NCI-H1417 treated with DMSO at 0.1 percent for 48 hours (cell line): Measurements from ENCODE around the gene TRIM14.
"Not testable (repeated sequence)": the region's sequence is repeated elsewhere in the genome, so short reads cannot be mapped to it uniquely, and the experiment has no call there.

ENCODE experiments used
- DNase-seq: peaks from one replicate; lab custom pipeline; 2025; lab: John Stamatoyannopoulos, UW

The TRIM14 gene

DNA sequence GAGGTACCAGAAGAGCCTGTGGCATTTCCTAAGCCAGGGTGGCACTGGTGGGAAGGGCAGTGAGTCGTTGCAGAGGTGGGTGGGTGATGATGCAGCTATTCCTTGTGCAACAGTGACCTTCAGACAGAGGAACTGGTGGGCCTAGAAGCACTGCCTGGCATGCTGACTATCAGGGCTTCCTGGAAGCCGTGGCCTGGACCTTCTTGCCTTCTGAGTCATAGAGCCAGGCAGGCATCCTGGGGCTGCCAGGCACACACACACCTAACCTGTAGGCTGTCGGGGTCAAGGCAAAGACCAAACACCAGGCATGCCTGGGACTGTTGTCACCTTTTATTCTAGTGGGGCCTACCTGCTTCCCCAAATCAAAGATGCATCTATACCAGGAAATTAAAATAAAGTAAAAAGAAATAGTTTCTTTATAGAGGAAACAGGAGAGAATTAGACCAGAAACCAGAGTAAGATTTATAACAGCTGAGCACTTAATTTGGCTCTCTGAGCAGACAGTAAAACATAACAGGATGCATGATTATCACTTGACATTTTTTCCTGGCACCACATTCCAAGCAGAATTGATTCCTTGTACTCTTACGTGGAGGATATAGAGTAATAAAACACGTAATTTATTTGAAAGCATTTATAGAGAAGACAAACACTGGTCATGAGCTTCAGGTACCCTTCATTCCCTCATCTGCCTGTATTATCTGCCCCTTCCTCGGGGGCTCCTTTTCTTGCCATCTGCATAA lies 37.4 kb downstream of the TRIM14 start:
- DNase-seq = no peak

DNA sequence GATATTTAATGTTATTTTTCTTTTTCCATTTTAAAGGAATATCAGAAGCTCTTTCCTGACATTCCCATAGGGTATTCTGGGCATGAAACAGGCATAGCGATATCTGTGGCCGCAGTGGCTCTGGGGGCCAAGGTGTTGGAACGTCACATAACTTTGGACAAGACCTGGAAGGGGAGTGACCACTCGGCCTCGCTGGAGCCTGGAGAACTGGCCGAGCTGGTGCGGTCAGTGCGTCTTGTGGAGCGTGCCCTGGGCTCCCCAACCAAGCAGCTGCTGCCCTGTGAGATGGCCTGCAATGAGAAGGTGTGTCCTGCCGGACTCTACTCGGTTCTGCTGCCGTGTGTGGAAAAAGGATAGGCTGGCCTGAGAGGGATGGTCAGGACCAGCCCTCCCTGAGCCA lies 38.2 kb downstream of the TRIM14 start:
- no peak for DNase-seq

DNA sequence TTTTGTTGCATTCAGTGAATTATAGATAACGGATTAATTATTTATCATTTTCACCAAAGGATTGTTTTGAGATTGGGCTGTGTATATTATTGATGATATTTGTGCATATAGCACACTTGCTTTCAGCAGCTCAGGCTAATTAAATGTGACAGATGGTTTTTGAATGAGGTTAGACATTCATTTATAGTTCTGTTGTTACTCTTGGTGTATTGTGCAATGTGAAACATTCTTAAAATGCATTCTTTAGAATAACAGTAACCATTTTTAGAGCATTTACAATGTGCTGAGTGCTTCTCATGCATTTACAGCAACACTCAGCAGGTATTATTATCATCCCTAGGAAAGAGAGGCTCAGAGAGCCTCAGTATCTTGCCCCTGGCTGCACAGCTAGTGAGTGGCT lies 38.7 kb downstream of the TRIM14 start:
- no peak for DNase-seq

DNA sequence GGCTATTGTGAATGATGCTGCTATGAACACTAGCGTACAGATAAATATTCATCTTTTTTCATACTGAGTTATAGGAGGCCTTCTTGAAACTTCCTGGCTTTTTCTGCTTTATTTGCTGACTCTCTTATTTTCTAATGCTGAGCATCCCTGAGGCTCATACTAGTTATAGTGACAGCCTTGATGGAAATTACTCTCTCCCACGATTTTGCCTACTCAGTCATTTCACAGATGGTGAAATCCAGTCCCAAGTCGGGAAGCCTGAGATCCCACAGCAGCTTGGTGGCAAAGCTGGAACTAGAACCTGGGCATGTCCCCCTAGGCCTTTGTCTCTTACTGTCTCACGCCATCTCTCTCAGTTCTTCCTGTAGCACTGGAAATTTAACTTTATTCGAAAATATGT lies 40.1 kb downstream of the TRIM14 start:
- no peak for DNase-seq

DNA sequence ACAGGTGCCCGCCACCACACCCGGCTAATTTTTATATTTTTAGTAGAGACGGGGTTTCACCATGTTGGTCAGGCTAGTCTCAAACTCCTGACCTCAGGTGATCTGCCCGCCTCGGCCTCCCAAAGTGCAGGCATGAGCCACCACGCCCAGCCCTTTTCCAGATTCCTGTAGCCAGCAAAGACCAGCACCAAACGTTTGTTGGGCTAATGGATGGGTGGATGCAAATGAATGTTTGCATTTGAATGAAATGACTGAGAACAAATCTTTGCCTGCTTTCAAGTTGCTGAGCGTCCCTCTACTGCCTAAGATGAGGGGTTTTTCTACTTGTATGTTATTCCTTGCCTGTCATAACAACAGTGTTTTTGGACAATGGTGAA lies 42.5 kb downstream of the TRIM14 start:
- DNase-seq = not testable (repeated sequence)

DNA sequence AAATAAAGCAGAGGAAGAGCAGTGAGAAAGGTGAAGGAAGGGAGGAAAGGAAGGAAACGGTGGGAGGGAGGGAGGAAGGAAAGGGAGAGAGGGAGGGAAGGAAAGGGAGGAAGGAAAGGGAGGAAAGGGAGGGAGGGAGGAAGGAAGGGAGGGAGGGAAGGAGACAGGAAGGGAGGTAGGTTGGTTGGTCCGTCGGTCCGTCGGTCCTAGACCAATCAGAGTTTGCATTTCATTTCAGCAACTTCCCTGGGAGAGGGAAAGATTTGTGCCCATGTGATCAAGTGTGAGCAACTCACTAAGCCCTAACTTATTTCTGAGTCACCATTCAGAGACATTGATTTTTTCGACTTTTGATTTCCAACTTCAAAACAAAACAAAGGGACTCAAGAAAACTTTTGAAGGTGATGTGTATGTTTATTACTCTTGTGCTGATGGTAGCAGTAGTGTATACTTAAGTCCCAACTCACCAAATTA lies 43.7 kb downstream of the TRIM14 start:
- no peak for DNase-seq

DNA sequence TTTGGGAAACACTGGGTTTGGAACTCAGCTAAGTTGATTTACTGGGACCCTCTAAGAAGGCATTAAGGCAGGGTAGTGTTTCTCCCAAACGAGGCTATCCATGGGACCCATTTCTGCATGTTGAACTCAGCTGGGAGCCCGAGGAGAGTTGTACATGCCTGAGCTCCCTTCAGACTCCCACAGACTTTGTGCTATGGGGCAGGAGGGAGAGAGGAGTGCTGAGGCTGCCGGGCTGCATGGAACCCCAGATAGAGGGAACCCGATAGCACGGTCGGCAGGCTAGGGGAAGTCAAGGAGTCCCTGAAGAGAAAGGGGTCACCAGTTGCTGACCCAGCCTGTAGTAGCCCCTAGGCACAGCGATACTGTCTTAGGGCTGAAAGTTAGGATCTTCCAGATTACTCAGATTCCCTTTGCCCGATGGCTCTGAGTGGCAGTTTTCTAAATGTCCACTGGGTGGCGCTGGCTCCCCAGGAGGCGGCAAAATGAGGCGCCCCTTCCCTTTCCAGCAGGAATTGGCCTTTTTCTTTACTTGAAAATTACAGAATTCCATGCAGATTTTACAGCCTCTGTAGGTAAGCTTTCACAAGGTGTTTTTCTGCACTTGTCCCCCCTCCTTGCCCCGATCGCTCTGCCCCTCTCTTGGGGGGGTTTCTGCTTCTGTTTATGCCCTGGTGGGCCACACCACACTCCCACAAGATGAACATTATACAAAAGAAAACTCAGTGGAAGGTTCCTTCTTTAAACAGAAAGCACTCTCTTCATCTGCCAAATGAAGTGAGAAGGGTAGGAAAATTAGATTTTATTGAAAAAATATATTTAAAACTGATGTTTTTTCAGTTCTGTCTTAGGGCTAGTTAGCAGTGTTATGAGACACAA lies 44.7 kb downstream of the TRIM14 start:
- no peak for DNase-seq

DNA sequence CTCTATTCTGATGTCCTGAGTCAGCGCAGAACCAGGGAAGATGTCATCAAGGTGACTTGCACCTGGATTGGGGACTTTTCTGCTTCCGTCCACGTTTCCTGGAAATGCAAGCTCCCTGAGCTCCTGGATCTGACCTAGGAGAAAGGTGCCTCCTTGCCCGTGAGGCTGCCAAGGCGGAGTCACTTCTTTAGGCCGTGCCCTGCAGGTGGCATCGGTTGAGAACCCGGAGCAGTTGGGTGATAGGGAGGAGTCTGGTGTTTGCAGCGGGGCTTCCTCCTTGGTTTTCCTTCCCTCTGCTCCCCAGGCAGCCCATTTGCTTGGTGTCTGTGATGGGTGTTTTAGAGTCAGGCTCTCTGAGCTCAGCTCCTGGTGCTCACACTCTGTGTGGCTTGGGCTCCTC lies 47.3 kb downstream of the TRIM14 start:
- DNase-seq = no peak

DNA sequence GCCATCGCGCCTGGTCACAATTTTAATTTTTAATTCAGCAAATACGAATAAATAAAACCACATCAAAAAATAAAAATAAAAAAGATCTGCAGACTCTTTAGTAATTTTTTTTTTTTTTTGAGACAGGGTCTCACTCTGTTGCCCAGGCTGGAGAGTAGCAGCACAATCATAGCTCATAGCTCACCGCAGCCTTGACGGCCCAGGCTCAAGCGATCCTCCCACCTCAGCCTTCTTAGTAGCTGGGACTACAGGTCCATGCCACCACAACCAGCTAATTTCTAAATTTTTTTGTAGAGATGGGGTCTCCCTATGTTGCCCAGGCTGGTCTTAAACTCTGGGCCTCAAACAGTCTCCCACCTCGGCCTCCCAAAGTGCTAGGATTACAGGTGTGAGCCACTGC lies 48.3 kb downstream of the TRIM14 start:
- DNase-seq = no peak

DNA sequence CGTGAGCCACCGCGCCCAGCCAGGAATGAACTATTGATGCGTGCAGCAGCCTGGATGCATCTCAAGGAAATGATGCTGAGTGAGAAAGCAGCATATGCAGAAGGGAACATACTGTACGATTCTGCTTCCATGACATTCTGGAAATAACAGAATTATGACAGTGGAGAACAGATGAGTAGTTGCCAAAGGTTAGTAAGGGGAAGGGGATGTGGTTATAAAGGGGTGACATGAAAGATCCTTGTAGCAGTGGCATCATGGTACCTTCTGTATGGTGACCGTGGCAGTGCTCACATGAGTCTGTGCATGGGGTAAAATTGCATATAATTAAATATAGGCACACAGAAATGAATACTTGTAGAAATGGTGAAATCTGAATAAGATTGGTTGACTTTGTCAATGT lies 49.5 kb downstream of the TRIM14 start:
- DNase-seq = no peak

DNA sequence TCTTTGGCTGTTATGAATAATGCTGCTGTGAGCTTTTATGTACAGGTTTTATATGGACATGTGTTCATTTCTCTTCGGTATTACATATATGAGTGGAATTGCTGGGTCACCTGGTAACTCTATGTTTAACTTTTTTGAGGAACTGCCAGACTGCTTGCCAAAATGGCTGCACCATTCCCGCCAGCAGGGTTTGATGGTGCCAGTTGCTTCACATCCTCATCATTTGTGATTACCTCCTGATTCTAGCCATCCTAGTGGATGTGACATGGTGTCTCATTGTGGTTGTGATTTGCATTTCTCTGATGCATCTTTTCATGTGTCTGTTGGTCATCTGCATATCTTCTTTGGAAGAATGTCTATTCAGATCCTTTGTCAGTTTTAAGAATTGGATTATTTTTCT lies 51.8 kb downstream of the TRIM14 start:
- DNase-seq = no peak

DNA sequence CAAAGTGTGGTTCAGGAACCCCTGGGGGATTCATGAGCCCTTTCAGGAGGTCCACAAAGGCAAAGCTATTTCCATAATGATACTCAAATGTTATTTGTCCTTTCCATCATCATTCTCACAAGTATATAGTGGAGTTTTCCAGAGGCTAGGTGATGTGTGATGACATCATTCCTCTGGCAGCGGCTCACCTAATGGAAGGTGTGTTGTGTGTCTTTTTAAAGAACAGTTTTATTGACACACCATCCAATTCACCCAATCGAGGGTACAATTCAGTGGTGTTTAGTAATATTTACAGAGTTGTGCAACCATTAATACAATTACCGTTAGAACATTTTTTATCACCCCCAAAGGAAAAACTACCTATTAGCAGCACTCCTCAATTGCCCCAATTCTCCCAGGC lies 52.8 kb downstream of the TRIM14 start:
- DNase-seq = no peak

DNA sequence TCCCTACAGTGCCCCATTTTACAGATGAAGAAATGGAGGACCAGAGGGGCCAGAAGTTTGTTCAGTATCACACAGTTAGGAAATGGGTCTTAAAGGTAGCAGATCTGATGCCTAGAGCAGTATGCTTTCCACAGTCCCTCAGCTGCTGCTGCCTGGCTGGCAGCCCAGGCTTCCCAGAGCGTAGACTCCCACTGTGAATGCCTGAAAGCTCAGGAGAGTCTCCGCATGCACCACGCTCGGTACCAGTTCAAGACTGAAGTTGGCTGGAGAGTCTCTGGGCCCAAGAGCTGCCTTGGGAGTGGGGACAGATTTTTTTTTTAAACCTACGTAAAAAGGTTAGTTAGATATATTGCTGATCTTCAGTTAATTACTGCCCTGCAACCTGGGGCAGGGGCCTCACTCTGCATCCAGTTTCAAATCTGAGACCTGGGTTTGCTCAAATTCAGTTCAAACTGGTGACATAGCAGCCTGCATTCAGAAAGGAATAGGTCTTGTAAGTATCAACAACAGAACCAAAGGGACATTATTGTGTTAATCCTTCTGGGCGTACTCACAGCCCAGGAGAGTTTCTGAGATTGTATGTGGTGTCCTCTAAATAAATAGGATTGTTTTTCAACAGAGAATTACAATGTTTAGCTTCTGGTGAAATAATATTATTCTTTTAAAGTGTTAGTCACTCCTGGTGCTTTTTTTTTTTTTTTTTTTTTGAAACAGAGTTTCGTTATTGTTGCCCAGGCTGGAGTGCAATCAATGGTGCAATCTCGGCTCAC lies 54.2 kb downstream of the TRIM14 start:
- DNase-seq = no peak

DNA sequence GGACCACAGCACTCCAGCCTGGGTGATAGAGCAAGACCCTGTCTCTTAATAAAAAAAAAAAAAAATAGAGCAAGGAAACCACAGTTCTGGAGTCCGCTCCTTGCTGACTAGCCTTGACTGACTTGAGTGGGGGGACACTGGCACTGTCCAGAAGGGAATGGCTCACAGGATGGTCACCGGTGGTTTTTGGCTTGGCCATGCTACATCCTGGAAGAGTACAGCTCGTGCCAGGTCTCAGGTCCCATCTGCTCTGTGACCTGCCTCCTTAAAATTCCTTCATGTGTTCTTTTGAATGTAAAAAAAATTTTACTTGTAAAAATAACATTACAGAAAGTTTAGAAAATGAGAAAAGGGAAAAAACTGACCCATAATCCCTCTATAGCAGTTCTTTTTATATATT lies 56.9 kb downstream of the TRIM14 start:
- no peak for DNase-seq

DNA sequence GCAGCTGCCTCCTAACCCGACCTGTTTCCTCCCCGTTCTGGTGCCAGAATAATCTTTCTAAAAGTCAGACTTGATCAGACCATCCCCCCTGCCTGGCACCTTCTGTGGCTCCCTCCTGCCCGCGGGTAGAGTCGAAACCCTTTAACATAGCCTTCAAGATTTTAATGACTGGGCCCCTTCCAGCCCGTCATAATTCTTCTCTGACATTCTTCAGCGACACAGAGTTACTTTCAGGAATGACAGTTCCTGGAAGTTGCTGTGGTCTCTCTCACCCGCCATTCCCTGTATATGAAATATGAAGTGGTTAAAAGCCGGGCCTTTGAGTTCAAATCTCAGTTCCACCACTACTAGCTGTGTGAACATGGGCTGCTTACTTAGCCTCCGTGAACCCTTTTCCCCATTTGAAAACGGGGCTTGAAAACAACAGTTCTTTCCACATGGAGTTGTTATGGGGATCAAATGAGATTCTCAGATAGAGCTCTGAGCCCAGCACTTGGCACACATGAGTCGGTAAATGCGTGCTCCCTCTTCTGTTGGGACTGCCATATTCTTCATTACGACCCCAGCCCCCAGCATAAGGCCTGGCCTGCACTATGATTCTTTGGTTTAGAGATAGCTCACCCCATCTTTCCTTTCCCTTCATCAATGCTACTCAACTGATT lies 61.8 kb downstream of the TRIM14 start:
- no peak for DNase-seq

DNA sequence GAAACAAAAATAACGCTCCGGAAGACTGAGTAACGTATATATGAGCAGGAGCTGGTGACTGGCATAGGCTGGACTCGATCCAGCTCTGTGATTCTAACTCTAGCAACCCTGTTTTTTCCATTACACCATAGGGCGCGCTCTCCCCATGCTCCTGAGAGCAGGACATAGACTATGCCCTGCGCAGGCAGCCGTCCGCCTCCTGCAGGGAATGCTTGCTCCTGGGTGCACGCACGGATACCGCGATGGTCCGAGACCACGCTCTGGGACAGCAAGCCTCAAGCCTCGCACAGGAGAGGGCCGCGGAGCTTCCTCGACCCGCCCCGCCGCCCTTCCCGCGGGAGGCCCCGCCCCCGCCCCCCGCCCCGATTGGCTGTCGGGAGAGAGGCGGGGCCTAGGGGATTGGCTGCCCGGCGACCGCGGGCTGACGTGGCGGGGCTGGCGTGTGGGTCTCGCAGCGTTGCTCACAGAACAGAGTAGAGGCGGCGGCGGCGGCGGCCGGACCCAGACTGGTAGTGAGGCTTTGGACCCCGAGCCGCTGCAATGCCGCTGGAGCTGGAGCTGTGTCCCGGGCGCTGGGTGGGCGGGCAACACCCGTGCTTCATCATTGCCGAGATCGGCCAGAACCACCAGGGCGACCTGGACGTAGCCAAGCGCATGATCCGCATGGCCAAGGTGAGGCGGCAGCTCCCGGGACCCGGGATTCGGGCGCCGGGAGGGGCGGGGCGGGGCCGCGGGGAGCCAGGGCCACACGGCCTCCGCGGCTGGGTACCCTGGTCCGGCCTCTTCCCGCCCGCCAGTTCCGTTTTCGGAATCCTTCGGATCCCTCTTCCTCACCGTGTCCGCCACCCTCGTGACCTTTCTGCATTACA lies 62.5 kb downstream of the TRIM14 start, which contains the start of gene NANS:
Gene NANS, plus strand, starts transcription at position 464 of the 869 bp plus-strand sequence. Its CDS starts 77 bp downstream, at position 541.
- DNase-seq = peak; percentile 69

DNA sequence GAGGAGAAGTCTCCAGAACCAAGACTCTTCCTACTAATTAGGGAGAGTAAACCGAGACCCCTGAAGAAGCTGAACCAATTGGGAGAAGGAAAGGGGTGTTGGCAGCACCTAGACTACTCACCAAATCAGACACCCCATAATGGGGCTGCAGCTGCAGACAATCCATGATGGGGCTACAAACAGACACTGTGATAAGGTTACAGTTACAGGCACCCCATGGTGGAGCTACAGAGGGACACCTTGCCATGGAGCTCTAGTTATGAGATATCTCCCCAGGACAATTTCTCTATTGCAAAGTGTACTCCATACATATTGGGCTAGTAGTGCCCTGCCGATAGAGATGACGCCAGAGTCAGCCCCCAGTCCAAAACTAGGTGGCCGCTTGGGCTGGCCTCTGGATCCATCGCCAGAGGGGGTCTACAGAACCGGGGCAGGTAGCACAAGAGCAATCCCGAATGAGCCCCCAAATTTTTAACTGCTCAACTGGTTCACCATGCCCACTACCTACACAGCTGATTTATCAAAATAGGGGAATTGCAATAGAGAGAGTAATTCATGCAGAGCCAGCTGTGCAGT lies 64.6 kb downstream of the TRIM14 start:
- no peak for DNase-seq

DNA sequence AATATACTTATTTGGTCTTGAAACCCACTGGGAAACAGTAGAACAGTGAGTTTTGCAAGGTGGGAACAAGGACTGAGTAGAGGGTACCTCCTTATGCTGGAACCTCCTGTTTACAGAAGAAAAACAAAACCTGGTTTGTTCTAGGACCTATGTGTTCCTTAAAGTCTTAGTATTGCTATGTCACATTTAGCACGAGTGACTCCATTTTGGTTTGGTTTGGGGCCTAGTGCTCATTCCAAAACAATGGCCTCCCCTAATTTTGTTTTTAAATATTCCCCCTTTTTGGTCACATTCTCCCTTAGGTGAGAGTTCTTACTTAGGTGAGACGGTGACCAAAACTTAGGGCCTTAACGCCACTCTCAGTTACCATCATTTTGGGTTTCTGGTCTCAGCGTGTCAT lies 68.7 kb downstream of the TRIM14 start:
- no peak for DNase-seq

DNA sequence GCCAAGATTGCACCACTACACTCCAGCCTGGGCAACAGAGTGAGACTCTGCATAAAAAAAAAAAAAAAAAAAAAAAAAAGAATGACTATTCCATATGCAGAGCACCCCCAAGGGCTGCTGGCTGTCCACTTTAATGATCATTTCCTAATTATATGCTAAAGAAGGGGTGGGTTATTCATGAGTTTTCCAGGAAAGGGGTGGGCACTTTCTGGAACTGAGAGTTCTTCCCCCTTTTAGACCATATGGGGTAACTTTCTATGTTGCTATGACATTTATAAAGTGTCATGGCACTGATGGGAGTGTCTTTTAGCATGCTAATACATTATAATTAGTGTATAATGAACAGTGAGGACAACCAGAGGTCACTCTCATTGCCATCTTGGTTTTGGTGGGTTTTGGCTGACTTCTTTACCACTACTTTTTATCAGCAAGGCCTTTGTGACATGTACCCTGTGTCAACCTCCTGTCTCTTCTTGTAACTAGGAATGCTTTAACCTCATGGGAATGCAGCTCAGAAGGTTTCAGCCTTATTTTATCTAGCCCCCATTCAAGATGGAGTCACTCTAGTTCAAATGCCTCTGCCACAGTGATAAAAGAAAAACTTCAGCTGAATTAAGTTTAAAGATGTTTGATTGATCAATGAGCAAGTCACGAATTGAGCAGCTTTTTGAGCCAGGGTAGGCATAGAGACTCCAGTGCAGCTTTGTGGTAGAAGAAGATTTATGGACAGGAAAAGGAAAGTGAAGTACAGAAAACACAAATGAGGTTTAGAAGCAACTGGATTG lies 69.5 kb downstream of the TRIM14 start:
- DNase-seq = no peak

DNA sequence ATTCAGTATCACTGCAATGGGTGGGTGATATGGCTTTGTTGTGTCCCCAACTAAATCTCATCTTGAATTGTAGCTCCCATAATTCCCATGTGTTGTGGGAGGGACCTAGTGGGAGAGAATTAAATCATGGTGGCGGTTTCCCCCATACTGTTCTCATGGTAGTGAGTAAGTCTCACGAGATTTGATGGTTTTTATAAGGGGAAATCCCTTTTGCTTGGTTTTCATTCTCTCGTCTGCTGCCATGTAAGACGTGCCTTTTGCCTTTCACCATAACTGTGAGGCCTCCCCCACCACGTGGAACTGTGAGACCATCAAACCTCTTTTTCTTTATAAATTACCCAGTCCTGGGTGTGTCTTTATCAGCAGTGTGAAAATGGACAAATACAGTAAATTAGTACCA lies 72.0 kb downstream of the TRIM14 start:
- DNase-seq = no peak
